D721Med (cell line): Measurements from ENCODE around the gene MAP3K6.

Experiments used
- DNase-seq: peaks from one replicate; pipeline ENCODE4 v3.0.0; 2011; ENCODE audit warnings: low spot score; ENCODE audit not compliant: insufficient read length
- FAIRE-seq: peaks from 2 replicates; lab custom pipeline; 2011; peaks lifted over from hg19 to GRCh38; lab: Jason Lieb, UNC
- TF ChIP-seq, protein P1 (sequence below): IDR thresholded peaks from 2 replicates; pipeline ENCODE4 v1.5.1; 2012; ENCODE audit warnings: mild to moderate bottlenecking, control low read depth; ENCODE audit not compliant: insufficient read depth; ENCODE audit errors: missing control alignments

The MAP3K6 gene

DNA sequence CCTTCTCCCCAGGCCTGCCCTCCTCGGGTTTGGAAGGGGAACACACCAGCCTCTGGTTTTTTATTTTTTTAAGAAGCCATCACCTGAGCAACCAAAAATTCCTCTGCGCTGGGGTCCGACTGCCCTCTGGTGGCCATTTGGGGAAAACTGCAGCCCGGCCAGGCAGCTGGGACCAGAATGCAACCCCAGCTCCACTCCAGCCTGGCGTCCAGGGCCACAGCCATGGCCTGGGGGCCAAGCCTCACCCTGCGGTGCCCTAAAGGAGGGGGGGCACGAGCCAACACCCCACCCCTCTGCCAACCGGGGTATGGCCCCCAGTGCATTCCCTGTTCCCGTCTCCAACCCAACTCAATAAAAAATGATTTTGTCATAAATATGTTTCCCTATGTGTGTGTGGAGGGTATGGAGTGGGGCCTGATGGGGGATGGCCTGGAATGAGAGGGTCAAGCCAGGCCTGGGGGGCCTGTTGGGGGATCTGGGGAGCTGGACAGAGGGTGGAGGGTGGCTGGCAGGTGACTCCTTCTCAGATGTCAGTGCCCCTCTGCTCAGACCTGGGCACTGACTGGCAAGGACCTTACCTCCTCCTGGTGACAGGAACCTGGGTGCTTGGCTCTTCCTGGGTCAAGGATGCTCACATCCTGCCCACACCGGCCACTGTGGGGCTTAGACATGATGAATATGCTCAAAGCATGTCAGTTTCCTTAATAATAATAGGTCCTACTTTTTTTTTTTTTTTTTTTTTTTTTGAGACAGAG, 28.9 kb upstream of the MAP3K6 start:
- FAIRE-seq = no peak
- DNase-seq = peak; percentile 46
- TF ChIP-seq, protein P1, sequence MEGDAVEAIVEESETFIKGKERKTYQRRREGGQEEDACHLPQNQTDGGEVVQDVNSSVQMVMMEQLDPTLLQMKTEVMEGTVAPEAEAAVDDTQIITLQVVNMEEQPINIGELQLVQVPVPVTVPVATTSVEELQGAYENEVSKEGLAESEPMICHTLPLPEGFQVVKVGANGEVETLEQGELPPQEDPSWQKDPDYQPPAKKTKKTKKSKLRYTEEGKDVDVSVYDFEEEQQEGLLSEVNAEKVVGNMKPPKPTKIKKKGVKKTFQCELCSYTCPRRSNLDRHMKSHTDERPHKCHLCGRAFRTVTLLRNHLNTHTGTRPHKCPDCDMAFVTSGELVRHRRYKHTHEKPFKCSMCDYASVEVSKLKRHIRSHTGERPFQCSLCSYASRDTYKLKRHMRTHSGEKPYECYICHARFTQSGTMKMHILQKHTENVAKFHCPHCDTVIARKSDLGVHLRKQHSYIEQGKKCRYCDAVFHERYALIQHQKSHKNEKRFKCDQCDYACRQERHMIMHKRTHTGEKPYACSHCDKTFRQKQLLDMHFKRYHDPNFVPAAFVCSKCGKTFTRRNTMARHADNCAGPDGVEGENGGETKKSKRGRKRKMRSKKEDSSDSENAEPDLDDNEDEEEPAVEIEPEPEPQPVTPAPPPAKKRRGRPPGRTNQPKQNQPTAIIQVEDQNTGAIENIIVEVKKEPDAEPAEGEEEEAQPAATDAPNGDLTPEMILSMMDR = peak; percentile 78

DNA sequence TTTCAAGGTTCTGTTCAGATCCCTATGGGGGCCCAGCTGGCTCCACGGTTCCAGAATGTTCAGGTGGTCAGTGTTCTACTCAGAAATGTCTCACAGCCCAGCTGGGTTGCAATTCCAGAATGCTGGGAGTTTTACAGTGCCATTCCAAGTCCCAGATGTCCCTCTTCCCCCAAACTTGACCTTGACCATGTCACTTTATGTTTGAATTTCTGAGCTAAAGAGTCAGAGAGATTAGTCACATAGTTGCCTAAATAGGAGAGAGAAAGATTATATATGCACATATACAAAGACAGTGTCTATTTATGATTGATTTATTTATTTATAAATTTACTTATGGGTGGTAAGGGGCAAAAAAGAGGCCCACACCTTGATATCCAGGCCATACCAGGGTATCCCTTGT, 28.2 kb upstream of the MAP3K6 start:
- no peak for FAIRE-seq
- no peak for DNase-seq
- TF ChIP-seq, protein P1 = no peak

DNA sequence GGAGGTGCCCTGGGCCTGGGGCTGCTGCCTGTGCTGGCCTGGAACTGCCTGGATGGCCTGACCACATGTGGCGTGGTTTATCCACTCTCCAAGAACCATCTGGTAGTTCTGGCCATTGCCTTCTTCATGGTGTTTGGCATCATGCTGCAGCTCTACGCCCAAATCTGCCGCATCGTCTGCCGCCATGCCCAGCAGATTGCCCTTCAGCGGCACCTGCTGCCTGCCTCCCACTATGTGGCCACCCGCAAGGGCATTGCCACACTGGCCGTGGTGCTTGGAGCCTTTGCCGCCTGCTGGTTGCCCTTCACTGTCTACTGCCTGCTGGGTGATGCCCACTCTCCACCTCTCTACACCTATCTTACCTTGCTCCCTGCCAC, 27.5 kb upstream of the MAP3K6 start:
- TF ChIP-seq, protein P1 = no peak
- FAIRE-seq = no peak
- no peak for DNase-seq

DNA sequence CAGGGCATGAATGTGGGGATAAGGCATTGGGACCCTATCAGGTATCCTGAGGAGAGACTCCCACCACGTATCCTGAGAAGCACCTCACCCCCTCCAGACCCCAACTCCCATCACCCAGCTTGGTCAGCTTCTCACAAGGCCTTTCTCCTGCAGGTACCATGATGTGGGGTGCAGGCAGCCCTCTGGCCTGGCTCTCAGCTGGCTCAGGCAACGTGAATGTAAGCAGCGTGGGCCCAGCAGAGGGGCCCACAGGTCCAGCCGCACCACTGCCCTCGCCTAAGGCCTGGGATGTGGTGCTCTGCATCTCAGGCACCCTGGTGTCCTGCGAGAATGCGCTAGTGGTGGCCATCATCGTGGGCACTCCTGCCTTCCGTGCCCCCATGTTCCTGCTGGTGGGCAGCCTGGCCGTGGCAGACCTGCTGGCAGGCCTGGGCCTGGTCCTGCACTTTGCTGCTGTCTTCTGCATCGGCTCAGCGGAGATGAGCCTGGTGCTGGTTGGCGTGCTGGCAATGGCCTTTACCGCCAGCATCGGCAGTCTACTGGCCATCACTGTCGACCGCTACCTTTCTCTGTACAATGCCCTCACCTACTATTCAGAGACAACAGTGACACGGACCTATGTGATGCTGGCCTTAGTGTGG, 27.0 kb upstream of the MAP3K6 start:
- FAIRE-seq (no peak), DNase-seq (no peak)
- TF ChIP-seq, protein P1 = no peak

DNA sequence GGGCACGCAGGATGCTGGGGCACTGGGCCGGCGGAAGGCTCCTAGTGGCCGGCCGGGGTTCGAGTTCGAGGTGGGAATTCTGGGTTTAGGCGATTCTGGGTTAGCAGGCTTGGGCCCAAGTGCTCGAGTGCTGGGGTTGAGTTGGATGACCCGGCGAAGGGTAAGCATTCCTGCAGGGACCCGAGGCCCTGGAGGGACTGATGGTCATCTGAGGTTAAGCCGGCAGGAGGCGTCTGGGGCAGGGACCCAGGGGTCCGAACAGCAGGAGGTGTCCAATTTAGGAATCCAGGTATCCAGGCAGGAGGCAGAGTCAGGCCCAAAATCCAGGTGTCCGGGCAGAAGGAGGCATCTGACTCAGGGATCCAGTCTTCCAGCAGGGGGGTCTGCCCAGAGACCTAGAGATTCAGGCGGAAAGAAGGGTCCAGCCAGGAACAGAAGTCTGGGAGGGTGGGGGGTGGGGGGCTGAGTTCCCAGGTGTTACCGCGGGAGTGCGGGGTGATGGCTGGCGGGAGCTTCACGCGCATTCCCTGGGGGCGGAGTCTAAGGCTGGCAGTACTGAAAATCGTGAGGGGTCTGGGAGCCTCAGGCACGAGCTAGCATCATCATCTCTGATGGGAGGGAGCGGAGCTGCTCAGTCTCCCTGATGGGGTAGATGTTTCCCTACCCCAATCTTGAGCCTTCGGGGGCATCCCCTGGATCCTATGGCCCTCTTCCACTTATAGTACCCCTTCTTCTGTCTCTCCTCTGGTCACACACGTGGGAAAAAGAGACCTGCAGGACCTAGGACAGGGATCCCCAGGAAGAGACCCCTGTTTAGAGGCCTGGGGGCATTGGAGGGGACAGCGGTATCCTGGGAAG, 26.2 kb upstream of the MAP3K6 start:
- FAIRE-seq (no peak), DNase-seq (no peak)
- TF ChIP-seq, protein P1 = no peak

DNA sequence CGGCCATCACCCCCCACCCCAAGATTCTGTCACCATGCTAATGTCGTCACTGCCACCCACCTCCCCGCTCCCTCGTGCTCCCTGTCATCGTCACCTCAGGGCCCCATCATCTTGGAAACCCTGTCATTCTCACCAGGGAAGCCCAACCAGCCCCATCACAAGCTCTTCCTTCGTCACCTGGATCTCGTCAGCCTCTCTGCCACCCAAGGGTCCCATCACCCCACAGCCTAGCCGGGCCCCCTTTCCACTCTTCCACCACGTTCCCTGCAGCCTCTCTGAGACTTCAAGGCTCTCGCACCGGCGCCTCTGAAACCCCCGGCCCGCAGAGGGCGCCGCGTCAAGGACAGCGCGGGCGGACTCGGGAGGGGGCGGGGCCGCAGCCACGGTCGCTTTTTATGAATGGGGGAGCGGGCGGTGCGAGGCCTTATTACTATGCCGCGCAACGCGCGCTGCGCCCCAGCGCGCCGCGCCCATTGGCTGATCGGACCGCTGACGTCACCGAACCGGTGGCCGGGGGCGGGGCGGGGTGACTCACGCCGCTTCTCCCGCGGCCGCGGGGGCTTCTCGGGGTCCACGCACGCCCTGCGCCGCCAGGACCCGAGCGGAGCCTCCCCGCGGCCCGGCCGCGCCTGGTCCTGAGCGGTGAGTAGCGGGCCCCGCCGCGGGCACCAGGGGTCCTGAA, 25.5 kb upstream of the MAP3K6 start, which contains the start of gene GPR3:
Gene GPR3 (plus strand): TSS at position 527 of the 682 bp plus-strand sequence. CDS start 1,177 bp downstream, outside the sequence.
- DNase-seq = peak; percentile 86
- TF ChIP-seq, protein P1 = peak; percentile 58
- FAIRE-seq = no peak
